Kidney glomerular epithelial cell (primary cell): ENCODE data around the gene TBX5.

Experiments
- DNase-seq: peaks from one replicate; lab custom pipeline; 2025; lab: John Stamatoyannopoulos, UW

TBX5 gene

DNA sequence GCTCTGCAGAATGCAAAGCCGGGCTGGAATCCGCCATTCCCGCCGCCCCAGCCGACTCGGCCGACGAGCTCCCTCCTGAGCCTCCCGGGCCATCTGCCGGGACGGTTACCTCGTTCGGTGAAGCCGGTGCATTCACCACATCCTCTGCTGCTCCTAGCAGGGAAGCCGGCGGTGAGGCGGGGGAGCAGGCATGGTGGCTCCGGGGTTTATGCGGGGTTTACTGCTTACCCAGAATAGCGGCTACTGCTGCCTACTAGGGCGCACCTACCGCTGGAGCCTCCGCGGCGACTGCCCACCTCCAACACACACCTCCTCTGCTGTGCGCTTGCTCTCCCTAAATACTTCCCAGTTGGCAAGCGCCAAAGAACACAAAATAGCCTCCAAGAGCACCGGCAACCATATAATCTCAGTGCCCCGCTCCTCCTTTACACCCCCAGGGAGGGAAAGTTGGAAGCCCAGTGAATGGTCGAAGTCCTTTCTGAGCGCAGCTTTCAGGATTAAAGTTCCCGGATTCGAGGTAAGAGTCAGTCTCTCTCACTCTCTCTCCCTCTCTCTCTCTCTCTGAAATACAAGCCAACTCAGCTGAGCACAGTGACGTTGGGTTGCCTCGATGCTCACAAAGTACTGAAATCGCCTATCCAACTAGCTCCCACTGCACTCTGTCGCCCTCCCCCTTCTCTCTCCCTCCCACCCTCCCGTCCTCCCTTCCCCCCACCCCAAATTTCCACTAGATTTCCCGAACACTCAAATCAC lies at the start of gene TBX5:
TBX5 (minus strand) TSS at position 626 of the 753 bp plus-strand sequence. CDS start 2,246 bp downstream, outside the sequence.
- DNase-seq = no peak

DNA sequence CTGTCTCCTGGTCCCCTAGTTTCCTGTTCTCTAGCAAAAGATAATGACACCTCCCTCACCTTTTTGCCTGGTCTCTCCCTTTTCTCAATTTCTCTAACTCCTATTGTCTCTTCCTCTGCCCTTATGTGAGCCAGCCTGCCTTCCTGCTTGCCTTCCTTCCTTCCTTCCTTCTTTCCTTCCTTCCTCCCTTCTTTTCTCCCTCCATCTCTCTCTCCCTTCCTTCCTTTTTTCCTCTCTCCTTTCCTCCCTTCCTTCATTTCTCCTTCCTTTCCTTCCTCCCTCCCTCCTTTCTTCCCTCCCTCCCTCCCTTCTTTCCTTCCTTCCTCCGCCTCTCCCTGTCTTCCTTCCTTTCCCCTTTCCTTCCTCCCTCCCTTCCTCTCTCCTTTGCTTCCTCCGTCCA lies 45.7 kb upstream of the TBX5 start:
- no peak for DNase-seq

DNA sequence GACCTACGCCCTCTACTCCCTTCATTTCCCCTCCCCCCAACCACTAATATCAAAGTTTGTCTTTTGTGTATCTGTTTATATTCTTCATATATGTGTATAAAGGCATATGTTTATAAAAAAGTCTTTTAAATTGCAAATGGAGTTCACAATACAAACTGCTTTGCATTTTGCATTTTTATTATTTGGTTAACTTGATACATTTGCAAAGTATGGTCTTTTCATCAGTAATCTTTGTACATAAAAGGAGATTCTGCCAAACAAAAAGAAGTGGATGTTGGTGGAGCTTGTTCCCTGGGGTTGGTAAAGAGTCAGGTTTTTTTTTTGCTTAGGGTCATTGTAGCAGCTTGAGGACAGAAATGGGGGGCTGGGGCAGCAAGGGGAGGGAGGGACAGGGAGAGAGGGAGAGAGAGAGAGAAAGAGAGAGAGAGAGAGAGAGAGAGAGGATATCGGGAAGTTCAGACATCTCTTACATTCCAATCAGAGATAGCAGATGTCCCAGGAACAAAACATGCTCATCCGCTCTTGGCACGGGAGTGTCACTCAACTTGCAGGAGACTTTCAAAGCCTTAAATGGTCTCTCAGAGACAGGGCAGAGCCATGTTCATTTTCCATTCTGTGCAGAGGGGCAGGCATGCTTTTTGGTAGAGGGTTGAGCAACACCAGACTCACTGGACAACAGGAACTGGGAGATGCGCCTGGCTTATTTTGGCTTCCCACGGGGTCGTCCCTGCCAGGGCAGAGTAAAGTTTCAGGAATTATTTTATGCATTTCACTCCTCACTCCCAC lies 44.8 kb upstream of the TBX5 start:
- DNase-seq = no peak

DNA sequence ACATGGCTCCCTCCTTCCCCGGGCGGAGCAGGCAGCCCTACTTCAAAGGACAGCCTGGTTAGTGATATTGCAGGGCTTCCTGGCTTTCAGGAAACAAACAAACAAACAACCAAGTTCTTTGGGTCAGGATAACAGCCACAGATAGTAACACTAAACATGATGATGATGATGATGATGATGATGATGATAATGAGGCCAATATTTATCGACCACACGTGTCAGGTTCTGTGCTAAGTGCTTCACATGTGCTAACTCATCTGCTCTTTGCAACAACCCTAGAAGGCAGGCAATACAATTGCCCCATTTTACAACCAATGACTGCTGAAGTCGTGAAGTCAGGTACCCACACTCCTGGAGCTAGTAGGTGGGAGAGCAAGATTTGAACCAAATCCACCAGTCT lies 44.1 kb upstream of the TBX5 start:
- no peak for DNase-seq

DNA sequence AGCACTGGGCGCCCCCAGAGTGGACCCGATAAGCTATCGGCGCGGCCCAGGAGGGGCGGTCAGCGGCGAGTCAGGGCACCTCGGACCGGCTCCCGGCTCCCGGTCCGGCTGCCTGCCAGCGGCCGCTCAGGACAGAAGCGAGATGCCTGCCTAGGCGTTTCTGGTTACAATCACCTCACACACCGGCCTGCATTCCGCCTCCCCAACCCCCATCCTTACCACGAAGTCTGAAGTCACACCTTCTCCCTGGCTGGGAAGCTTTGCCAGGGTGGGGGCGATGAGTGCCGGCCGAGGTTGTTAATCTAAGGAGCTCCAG lies 42.6 kb upstream of the TBX5 start:
- DNase-seq = no peak

DNA sequence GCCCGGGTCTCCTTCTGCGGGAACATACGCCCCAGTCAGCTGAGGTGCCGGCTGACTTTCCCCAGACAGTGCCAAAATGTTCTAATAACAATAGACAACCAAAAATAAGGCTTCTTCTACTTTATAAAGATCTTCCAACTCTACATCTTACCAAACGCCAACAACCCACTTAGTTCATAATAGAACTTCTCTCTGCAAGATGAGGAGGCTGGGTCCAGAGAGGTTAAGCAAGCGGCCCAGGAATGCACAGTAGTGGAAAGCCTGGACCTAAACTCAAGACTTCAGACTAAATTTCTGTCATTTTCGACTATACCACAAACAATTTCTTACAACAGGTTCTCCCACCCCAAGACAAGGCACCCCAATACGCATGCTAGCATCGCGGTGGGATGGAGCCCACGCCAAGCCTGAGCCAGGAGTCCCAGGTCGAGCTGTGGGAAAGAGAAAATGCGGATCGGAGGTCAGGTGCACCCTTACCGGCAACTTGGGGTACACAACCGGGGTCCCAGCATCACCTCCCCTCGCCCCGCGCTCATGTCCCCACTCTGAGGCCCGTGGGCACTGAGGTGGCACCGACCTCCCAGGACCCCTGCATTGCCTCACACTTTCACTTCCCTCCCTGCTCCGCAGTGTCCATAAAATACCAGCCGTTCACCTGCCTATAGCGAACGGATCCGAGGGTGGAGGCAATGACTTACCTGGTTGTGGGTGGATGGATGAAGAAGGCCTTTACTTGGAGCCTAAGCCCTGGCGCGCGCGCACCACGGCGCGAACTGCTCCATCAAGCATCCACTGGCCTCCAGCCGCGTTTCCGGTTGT lies 42.1 kb upstream of the TBX5 start:
- DNase-seq = no peak

DNA sequence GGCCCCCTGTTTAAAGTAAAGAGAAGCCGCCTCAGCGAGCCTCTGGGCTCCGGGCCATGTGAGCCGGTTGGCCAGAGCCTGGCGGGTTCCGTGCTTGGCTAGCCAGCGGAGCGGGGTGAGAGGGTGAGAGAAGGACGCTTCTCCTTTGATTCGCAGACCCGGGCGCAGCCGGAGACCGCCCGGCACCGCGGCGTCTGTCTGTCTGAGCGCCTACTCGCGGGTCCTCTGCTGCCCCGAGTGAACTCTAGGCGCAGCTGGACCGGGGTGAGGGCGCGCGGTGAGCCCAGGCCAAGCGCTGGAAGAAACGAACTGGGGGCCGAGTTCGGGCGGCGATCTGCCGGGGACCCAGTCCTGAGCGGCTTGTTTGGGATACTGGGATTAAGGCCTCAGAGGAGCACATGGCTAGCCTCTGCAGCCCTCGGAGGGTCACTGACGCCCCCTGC lies 41.4 kb upstream of the TBX5 start:
- no peak for DNase-seq

DNA sequence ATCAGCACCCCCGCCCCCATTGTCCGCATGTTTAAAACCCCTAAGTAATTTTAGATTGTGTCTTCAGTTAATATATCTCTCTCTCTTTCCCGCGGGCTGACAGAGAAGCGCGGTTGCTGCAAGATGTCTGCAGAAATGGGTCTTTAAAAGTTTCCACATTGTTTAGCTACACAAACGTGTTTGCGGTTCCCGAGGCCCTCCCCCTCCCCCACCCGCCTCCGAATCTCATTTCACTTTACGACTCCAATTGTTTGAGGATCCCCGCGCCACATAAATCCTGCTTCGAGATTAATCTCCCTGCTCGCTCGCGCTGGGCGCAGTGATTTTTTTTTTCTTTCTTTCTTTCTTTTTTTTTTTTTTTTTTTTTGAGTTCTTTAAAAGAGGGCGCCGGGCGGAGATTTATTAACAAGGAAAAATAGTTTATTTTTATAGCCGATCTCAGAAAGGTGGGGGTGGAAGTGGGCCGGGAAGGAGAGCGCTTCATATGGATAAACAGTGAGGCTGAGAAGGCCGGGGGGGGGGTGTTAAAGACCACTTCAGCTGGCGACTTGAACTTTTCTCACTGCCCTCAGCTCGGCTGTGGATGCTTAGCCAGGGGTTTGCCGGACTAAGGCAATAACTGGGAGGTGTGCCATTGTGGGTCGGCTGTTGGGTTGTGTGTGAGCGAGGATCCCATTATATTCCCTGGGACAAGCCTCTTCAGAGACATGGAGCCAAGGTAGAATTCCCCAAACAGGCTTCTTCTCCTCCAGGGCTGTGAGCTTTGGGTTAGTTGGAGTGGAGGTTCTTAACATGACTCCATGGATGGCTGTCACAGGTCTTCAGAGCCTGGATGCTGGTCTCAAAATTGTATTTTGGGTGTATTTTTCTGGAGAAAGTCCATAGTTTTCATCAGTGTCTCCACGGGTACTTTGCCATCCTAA lies 39.7 kb upstream of the TBX5 start:
- DNase-seq = no peak

DNA sequence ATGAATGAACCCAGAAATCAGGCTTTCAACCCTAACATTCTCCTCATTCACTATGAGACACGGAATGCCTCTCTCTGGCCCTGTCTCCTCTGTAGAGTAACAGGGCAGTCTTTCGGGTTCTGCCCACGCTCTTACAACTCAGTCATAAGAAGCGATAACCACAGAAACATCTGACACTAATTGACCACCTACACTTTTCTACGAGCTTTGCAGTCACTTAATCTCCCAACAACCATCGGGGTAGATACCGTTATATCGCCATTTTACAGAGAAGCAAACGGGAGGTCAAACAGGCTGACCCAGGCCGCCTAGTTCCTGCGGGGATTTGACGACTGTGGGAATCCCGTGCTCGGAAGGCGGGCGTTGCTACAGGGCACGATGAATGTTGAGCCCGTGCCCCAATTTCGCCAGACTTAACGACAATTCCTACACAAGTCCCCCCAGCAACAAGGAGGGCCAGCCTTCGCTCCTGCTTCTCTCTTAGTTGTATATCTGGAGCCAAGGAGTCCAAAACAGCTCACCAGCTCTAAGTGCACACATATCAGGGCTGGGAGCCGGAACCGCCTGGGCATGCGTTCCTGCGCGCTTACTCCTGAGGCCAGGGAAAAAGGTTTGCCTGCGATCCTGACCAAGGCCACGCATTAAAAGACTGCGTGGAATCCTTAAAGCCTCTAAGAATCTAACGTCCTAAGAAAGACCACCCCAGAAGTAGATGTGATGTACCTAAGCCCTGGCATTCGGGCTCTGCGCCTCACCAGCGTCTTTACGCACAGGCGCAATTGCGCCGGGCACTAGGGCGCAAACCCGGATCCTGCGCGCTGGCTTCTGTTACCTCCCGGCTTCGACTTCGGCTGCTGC lies 38.7 kb upstream of the TBX5 start:
- no peak for DNase-seq

DNA sequence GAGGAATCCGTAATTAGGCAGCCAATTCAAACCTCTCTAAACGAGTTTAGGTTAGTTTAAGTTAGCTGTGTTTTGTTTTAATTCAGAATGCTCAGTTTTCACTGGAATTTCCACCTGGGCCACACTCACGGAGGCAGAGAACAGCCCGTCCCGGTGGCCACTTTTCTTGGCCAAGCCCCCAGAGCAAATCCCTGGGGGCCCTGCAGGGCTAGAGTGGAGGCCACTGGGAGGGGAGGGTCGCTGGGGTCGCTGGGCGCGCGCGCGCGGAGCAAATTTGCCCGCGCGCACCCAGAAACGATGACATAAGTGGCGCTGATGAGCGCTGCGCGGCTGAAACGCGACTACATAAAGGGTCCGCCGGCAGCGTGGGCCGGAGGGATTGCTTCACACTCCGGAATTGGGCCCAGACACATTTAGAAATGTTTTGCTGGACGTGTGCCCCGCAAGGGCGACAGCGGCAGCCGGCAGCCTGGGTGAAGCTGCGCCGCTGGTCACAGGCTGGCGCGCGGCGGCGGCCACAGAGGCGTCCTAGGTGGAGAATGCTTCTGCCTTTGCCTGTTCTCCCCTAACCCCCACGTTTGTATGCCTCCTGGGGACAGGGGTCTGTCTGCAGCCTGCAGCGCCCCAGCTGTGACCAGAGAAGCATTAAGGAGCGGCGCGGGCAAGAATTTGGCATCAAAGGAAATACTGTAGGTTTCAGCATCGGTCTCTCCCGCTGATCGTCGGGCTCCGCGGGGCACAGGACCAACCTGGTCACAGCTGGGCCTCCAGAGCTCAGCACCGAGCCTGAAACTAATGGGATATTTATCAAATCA lies 37.9 kb upstream of the TBX5 start:
- no peak for DNase-seq

DNA sequence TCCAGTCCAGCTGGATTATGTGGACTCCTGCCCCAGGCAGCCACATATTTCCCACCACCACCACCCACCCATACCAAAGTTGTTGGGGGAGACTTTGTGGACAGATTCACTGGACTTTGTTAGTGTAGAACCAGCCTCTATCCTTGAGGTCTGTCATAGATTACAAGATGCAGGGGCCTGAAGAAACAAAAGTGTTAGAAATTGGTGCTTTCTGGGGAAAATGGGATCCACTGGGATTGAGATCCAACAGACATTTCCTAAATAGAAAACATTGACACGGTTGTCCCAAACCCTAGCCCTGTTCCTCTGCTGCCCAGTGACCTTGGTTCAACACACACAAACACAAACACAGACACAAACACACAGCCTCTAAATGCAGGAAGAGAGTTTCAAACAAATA lies 36.6 kb upstream of the TBX5 start:
- DNase-seq = no peak

DNA sequence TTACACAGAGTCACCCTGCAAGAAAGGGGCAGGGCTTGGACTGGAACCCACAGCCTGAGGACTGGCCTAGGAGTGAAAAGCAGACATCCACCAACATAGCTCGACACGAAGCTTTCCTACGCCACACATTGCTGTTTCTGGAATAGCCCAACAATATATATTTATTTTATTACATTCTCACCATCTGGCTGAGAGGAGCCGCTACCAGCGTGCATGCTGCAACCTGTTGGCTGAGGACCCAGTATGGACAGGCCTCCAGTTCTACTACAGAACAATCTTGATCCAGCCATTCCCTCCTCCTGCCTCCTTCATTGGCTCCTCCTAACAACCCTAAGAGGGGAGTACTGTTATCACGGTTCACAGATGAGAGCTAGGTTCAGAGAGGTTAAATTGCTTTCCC lies 35.6 kb upstream of the TBX5 start:
- no peak for DNase-seq

DNA sequence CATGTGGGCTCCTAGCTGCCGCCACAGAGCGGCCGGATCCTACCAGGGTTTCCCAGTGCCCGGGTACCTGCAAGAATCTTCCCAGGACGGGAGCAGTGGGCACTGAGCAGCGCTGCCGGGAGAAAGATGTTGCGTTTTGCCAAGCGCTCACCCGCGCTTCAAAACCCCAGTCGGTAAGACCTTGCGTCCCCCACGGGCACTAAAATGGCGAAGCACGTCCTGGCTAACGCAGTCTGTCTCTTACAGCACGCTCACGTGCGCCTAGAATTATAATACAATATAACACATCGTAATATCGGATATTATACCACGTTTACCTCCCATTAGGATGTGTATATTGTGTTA lies 35.1 kb upstream of the TBX5 start:
- no peak for DNase-seq

DNA sequence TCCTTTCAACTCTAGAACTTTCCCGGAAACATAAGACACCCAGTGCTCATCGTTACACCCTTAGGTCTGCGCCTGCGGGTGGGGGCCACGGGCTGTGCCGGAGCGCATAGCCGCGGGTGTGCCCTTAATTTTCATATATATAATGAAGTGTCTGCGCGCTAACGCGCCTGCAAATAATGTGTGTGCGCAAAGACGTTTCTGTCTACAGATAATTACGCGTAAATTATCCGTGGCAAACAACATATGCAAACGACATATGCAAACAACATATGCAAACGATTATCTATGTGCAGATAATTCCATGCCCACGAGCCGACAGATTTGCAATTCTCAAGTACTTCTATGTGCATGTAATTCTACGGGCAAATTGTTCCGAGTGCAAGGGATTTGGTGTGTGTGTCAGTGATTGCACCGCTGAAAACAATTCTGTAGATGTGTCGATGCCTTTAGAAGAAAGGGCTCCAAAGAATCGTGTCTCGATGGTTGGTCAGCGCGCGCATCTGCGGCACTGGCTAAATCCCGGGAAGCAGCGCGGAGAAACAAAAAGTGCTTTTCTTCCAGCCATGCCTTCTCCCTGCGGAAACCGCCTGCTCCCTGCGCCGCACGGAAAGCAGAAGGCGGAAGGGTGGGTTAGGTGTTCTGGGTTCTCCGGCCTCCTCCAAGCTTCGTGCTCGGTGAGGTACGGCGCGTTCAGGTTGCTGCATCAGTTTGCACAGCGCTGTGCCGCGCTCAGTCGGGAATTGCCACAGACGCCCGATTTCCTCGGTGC lies 34.5 kb upstream of the TBX5 start:
- no peak for DNase-seq

DNA sequence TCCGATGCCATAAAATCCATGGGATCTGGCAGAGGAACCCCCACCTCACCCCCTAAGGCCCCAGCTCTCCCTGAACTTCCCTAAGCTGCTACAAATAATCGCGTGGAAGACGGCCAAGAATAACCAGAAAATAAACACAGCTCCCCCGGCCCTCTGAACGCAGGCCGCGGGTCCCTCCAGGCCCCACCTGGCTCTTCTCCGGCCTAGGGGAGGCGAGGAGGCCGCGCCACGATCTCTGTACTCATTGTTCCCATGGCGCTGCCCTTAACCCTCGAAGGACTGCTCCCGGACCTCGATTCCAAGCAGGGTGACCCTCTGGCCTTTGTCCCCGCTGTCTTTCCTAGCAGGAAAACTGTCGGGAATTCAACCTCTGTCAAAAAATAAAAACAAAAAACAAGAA lies 33.9 kb upstream of the TBX5 start:
- no peak for DNase-seq

DNA sequence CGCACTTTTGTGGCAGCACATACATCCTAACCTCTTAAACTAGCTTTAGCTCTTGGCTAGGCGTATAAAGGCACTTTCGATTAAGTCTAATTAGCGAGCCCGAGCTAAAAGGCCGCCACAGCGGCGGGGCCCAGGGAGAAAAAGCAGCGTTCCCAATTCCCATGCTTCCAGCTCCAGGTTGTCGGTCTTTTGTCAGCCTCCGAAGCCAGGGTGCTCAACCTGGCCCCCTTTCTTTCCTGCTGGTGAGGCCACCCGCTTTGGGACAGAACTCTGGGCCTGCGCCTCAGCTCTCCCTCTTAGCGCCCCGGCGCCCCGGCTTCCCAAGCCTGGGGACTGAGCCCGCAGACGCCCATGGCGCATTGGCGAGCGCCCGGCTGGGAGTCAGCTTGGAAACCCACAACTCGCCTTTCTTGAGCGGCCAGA lies 33.3 kb upstream of the TBX5 start:
- DNase-seq = no peak

DNA sequence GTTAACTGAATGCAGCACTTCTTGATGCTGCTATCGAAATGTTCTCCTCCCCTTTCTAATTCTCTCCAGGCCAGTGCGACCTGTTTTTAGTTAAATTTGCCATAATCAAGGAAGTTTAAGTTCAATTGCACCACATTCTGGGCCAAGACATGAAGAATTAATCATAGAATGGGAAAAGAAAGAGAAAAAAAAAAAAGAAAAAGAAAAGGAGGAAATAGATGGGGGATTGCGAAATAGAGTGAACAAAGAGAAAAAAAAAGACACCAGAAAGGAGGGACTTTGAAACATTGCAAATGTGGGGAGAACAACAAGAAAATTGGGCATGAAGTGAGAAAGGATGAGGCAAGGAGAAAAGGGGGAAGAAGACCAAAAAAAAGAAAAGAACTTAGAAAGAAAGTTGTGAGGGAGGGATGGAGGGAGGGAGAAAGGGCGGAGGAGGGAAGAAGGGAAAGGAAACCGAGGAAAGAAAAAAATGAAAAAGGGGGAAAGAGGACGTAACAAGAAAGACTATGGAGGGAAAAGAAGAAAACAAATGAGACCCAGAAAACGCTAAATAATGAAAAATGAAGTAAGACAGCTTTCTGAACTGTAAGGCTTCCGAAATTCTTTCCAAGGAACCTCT lies 32.8 kb upstream of the TBX5 start:
- DNase-seq = no peak

DNA sequence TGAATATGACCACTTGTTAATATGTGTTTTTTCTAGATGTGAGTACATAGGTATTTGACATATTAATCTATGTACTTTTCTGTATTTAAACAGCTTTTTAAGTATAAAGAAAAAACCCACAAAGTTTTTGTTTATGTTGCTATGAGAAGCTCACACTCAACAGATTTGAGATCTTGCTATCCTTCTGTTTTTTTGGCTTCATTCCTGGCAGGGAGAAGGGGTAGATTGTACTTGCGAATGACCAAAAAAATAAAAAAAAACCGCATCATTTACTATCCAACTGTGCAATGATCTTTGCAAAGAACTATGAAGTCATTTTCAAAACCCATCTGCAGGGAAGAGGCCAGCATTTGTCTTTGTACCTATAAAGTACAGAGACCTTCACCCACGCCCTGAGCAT lies 28.4 kb upstream of the TBX5 start:
- no peak for DNase-seq

DNA sequence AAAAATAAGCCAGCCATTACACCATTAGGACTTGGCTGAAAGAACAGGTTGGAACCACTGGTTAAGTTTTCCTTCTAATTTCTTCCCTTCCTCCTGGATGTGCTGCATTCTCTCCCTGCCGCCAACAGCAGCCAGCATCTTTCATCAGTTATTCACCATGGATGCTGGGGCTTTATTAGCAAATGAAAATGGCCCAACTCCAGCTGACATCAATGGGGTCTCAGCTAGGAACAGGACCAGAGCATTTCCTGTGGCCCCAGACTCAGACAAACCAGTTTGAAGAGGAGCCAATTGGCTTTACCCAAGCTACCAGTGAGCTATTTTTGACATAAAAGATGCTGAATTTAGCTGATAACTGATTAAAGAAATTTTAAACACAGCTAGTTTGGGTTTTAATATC lies 26.0 kb upstream of the TBX5 start:
- DNase-seq = no peak
